Subcutaneous adipose tissue (tissue), 4 donors: ENCODE measurements around the gene ACP6. TPM values are rescaled to one million over a fixed set of nuclear protein-coding genes. Genes with fewer than 3 reads are reported as not detected.

Source experiments
- total RNA-seq, 4 donors: library from RNA; depleted of rRNA; stranded (reverse); fragments of >200 nt; gene quantifications; one replicate each; pipeline ENCODE4 v1.1.0, GENCODE V29; 2016
- TF ChIP-seq, protein P1 (sequence below): fragments of 450-650 bp; IDR thresholded peaks from one replicate; pipeline ENCODE4 v1.5.1; 2016; ENCODE audit warnings: low read depth, mild to moderate bottlenecking, control low read depth, antibody characterized with exemption, moderate library complexity

Gene ACP6
- total RNA-seq = 10 to 100 TPM in 1 of 4 donors, 1 to 10 TPM in 3; 4.2 to 19.2 (median 7.5) TPM

- TF ChIP-seq, protein P1, sequence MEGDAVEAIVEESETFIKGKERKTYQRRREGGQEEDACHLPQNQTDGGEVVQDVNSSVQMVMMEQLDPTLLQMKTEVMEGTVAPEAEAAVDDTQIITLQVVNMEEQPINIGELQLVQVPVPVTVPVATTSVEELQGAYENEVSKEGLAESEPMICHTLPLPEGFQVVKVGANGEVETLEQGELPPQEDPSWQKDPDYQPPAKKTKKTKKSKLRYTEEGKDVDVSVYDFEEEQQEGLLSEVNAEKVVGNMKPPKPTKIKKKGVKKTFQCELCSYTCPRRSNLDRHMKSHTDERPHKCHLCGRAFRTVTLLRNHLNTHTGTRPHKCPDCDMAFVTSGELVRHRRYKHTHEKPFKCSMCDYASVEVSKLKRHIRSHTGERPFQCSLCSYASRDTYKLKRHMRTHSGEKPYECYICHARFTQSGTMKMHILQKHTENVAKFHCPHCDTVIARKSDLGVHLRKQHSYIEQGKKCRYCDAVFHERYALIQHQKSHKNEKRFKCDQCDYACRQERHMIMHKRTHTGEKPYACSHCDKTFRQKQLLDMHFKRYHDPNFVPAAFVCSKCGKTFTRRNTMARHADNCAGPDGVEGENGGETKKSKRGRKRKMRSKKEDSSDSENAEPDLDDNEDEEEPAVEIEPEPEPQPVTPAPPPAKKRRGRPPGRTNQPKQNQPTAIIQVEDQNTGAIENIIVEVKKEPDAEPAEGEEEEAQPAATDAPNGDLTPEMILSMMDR = no peak
Observed at GRCh38 chr1:147670319-147671001, at the start of gene ACP6. Gene ACP6, minus strand, starts transcription at chr1:147670524. Its CDS starts 476 bp downstream, at chr1:147670048.

DNA sequence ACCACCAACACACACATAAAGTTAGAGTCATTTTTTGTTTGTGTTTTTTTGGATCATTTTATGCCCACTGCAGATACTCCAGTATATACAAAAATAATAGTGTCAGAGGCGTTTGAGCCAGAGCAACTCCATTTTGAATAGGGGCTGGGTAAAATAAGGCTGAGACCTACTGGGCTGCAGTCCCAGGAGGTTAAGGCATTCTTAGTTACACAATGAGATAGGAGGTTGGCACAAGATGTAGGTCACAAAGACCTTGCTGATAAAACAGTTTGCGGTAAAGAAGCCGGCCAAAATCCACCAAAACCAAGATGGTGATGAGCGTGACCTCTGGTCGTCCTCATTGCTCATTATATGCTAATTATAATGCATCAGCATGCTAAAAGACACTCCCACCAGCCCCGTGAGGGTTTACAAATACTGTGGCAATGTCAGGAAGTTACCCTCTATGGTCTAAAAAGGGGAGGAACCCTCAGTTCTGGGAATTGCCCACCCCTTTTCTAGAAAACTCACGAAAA lies 49.4 kb upstream of the ACP6 start:
- TF ChIP-seq, protein P1 = no peak

DNA sequence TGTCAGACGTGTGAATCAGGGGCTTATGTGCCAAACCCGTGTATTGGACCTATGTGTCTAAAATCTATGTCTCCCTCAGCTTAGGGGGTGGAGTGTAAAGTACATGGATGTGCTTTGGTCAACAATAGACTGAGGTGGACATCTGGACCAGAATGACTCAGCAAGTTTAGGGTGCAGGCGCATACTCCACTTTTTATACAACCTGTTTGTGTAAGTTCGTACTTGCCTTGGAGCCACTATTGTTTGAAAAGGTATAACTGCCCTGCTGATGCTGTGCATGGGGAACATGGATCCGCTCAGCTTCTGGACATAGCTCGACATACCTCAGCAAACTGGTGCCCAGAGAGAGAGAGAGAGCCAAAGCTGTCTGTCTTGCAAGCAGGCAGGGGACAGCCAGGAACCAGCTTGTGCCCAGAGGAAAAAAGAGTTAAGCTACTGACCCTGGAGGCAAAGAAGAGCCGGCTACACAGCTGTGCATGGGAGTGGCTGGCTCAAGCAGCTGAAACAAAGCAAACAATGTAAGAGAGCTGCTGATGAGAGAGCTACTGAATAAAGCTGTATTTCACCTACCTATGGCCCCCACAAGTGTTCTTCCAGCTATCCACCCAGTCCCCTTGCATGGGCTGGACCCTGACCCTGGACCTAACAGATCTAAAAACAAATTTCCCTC lies 48.8 kb upstream of the ACP6 start:
- TF ChIP-seq, protein P1 = no peak

DNA sequence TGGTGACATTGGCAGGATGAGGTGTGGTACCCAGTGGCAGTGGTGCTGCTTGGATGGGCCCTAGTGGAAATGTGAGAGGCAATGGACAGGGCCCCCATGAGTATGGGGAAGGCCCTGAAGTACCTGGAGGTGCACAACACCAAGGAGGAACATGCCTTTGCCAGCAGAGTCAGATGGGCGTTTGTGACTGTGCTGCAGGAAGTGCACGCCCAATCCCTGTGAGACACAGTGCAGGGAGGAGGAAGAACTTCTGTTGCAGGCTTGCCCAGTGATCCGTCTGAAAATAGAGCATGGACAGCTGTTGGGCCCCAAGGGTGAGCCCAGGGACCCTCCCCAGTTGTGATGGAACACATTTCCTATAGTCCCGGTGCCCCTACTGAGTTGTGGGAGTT lies 47.4 kb upstream of the ACP6 start:
- TF ChIP-seq, protein P1 = no peak

DNA sequence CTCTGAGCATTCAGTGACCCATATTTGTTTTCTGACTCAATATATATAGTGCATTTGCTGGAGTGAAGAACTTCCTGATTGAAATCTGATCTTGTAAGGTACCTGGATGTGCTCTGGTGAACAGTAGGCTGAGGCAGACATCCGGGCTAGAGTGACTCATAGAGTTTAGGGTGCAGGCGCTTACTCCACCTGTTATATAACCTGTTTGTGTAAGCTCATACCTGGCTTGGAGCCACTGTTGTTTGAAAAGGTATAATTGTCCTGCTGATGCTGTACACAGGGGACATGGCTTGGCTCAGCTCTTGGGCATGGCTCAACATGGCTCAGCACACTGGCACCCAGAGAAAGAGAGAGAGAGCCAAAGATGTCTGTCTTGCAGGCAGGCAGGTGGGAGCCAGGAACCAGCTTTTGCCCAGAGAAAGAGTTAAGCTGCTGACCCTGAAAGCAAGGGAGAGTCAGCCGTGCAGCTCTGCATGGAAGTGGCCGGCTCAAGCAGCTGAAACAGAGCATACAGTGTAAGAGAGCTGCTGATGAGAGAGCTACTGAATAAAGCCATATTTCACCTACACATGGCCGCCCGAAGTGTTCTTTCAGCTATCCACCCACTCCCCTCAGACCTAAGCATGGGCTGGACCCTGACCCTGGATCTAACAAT lies 46.9 kb upstream of the ACP6 start:
- TF ChIP-seq, protein P1 = no peak

GRCh38 chr1:147712605-147713004 lies 42.3 kb upstream of the ACP6 start:
- TF ChIP-seq, protein P1 = no peak
